NB4 (cell line): Measurements from ENCODE around the gene RBBP8NL.

Source experiments
- DNase-seq: peaks from one replicate; pipeline ENCODE4 v3.0.0; 2010; ENCODE audit warnings: low read depth
- H3K4me3 ChIP-seq: one replicate; pipeline ENCODE4 v1.5.1; 2011; ENCODE audit warnings: mild to moderate bottlenecking, low read depth, low read length, moderate library complexity
- MYC ChIP-seq: IDR thresholded peaks from 2 replicates; pipeline ENCODE4 v1.6.1; 2011; ENCODE audit warnings: low read depth, low read length
- POLR2A ChIP-seq: IDR thresholded peaks from 2 replicates; pipeline ENCODE4 v1.6.1; 2011; ENCODE audit warnings: mild to moderate bottlenecking; ENCODE audit not compliant: insufficient read length; ENCODE audit errors: extremely low read depth
- TF ChIP-seq, protein P1 (sequence below): IDR thresholded peaks from one replicate; pipeline ENCODE4 v1.5.1; 2012; ENCODE audit warnings: low read depth, low read length
- TF ChIP-seq, protein P2 (sequence below): IDR thresholded peaks from 2 replicates; pipeline ENCODE4 v1.6.1; 2011; ENCODE audit warnings: low read depth, low read length

The RBBP8NL gene

GRCh38 chr20:62419759-62420158, 7.6 kb downstream of the RBBP8NL start:
- no peak overlapping the region for H3K4me3 ChIP-seq
- no peak for TF ChIP-seq POLR2A
- DNase-seq: no peak

- DNase-seq: no peak
- TF ChIP-seq POLR2A: no peak
- TF ChIP-seq, protein P1, sequence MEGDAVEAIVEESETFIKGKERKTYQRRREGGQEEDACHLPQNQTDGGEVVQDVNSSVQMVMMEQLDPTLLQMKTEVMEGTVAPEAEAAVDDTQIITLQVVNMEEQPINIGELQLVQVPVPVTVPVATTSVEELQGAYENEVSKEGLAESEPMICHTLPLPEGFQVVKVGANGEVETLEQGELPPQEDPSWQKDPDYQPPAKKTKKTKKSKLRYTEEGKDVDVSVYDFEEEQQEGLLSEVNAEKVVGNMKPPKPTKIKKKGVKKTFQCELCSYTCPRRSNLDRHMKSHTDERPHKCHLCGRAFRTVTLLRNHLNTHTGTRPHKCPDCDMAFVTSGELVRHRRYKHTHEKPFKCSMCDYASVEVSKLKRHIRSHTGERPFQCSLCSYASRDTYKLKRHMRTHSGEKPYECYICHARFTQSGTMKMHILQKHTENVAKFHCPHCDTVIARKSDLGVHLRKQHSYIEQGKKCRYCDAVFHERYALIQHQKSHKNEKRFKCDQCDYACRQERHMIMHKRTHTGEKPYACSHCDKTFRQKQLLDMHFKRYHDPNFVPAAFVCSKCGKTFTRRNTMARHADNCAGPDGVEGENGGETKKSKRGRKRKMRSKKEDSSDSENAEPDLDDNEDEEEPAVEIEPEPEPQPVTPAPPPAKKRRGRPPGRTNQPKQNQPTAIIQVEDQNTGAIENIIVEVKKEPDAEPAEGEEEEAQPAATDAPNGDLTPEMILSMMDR: no peak
- TF ChIP-seq, protein P2, sequence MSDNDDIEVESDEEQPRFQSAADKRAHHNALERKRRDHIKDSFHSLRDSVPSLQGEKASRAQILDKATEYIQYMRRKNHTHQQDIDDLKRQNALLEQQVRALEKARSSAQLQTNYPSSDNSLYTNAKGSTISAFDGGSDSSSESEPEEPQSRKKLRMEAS: no peak
- TF ChIP-seq MYC: no peak
- no peak overlapping the region for H3K4me3 ChIP-seq
Observed at GRCh38 chr20:62418709-62419487, 8.4 kb downstream of the RBBP8NL start.

DNA sequence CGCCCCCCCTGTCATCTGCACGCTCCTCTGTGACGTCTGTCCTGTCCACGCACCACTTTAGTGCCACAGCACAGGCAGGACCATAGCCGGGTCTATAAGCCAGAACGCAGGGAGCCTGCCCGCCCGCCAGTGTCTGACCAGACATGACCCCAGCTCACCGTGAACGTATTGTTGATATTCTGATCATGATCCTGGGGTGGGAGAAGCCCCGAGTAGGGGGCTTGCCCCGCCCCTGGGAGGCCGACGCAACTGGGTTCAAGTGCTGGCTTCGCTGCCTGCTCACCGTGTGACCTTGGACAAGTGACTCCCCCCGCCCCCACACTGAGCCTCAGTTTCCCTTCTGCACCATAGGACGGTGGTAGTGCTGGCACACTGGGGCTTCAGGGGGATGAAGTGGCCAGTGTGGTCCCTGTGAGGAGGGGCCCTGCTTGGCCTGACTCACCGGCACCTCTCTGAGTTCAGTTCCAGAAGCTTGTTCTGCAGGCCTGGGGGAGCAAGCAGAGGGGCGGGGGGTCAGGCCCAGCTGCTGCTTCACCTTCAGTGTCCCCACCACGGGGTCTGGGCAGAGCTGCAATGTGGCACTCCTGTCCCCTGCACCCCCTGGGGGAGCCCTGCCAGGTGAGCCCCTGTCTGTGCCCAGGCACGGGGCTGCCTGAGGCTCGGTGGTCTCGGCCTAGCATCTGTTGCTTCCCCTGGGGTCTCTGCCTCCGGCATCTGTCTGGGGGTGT, 9.2 kb downstream of the RBBP8NL start:
- H3K4me3 ChIP-seq: no peak overlapping the region
- DNase-seq: no peak
- TF ChIP-seq, protein P2: no peak
- no peak for TF ChIP-seq POLR2A
- no peak for TF ChIP-seq MYC
- TF ChIP-seq, protein P1: no peak

- H3K4me3 ChIP-seq: no peak overlapping the region
- TF ChIP-seq MYC (no peak), POLR2A (no peak)
- TF ChIP-seq, protein P2: no peak
- TF ChIP-seq, protein P1: no peak
- no peak for DNase-seq
Observed at GRCh38 chr20:62416651-62417637, 10.4 kb downstream of the RBBP8NL start.

- DNase-seq: no peak
- TF ChIP-seq MYC (no peak), POLR2A (no peak)
- TF ChIP-seq, protein P2: no peak
- TF ChIP-seq, protein P1: no peak
- no peak overlapping the region for H3K4me3 ChIP-seq
Observed at GRCh38 chr20:62415354-62416111, 11.8 kb downstream of the RBBP8NL start.
